HG03521 (cell line): Measurements from ENCODE around the gene RPP25L.

ENCODE experiments used
- ATAC-seq: cut with Tn5 transposase; IDR thresholded peaks from one replicate; pipeline ENCODE4 v1.9.1; 2021; ENCODE audit warnings: mild to moderate bottlenecking, moderate library complexity; ENCODE audit not compliant: unreplicated experiment

Gene RPP25L

GRCh38 chr9:34572092-34572491 lies 39.8 kb downstream of the RPP25L start:
- ATAC-seq: no peak

- no peak for ATAC-seq
These were observed 40.5 kb downstream of the RPP25L start for GRCh38 chr9:34571481-34571810.

GRCh38 chr9:34570809-34571480 lies 41.0 kb downstream of the RPP25L start:
- ATAC-seq: no peak

- no peak for ATAC-seq
These were observed 41.5 kb downstream of the RPP25L start for GRCh38 chr9:34570376-34570775.

- ATAC-seq: no peak
These were observed 43.1 kb downstream of the RPP25L start for GRCh38 chr9:34568774-34569173.

- no peak for ATAC-seq
These were observed 43.8 kb downstream of the RPP25L start for GRCh38 chr9:34568133-34568532.

GRCh38 chr9:34566972-34567371 lies 44.9 kb downstream of the RPP25L start:
- no peak for ATAC-seq

GRCh38 chr9:34566322-34566721 lies 45.6 kb downstream of the RPP25L start:
- no peak for ATAC-seq

GRCh38 chr9:34565856-34566255 lies 46.0 kb downstream of the RPP25L start:
- no peak for ATAC-seq

- no peak for ATAC-seq
These were observed 47.3 kb downstream of the RPP25L start for GRCh38 chr9:34564617-34565016.

GRCh38 chr9:34563262-34563661 lies 48.6 kb downstream of the RPP25L start:
- ATAC-seq: no peak

- no peak for ATAC-seq
These were observed 49.7 kb downstream of the RPP25L start for GRCh38 chr9:34562135-34562745.

GRCh38 chr9:34560599-34561214 lies 51.2 kb downstream of the RPP25L start:
- ATAC-seq: no peak
